OCI-LY7 (cell line): ENCODE data around the gene CPB2. TPM values are rescaled to one million over a fixed set of nuclear protein-coding genes. Genes with fewer than 3 reads are reported as not detected.

Source experiments
- BruUV-seq: library from RNA; stranded (reverse); fragments of 400-500 nt; replicated peaks from 2 replicates; lab custom pipeline; 2021; lab: Mats Ljungman, UMichigan
- CTCF ChIA-PET: fragments of 300-600 bp; sonication (Branson Sonifier 250); formaldehyde crosslinking; loops from one replicate; lab custom pipeline; 2022; ENCODE audit warnings: antibody characterized with exemption; ENCODE audit not compliant: unreplicated experiment; lab: Charles Lee
- POLR2A ChIA-PET: fragments of 300-600 bp; sonication (Branson Sonifier 250); formaldehyde crosslinking; loops from one replicate; lab custom pipeline; 2022; ENCODE audit warnings: antibody characterized with exemption; lab: Charles Lee
- DNase-seq: peaks from one replicate; pipeline ENCODE4 v3.0.0-alpha.2; 2015; ENCODE audit warnings: low spot score
- H2AFZ ChIP-seq: fragments of 200-600 bp; sonication (generic), shearing (Covaris generic); 2 replicates; pipeline ENCODE4 v1.6.1; 2014; ENCODE audit warnings: mild to moderate bottlenecking, antibody characterized with exemption, low read length, moderate library complexity
- H3K27ac ChIP-seq: fragments of 200-600 bp; sonication (generic); 2 replicates; pipeline ENCODE4 v1.5.1; 2014; ENCODE audit warnings: mixed run types, low read depth, mild to moderate bottlenecking, moderate library complexity, low read length, inconsistent platforms; ENCODE audit not compliant: poor library complexity, severe bottlenecking
- H3K36me3 ChIP-seq: fragments of 200-600 bp; sonication (generic); 2 replicates; pipeline ENCODE4 v1.6.1; 2014; ENCODE audit warnings: mild to moderate bottlenecking, antibody characterized with exemption, low read length, moderate library complexity, mixed read lengths; ENCODE audit not compliant: insufficient read depth
- H3K4me1 ChIP-seq: fragments of 200-600 bp; sonication (generic); 2 replicates; pipeline ENCODE4 v1.5.1; 2014; ENCODE audit warnings: mild to moderate bottlenecking, low read length; ENCODE audit not compliant: insufficient read depth, poor library complexity, severe bottlenecking
- H3K4me2 ChIP-seq: fragments of 200-600 bp; sonication (generic); 2 replicates; pipeline ENCODE4 v1.6.1; 2014; ENCODE audit warnings: mild to moderate bottlenecking, low read length
- H3K4me3 ChIP-seq: fragments of 200-600 bp; sonication (generic); 2 replicates; pipeline ENCODE4 v1.5.1; 2014; ENCODE audit warnings: mild to moderate bottlenecking, low read depth, low read length; ENCODE audit not compliant: poor library complexity, severe bottlenecking
- H3K79me2 ChIP-seq: fragments of 200-600 bp; sonication (generic); 2 replicates; pipeline ENCODE4 v1.6.1; 2016; ENCODE audit warnings: low read depth, mild to moderate bottlenecking, low read length, moderate library complexity, mixed read lengths; ENCODE audit not compliant: insufficient read depth
- H3K9me2 ChIP-seq: fragments of 200-600 bp; sonication (generic); 2 replicates; pipeline ENCODE4 v1.6.1; 2016; ENCODE audit warnings: mild to moderate bottlenecking, low read length, mixed read lengths; ENCODE audit not compliant: insufficient read depth
- H3K9me3 ChIP-seq: fragments of 200-600 bp; sonication (generic); 2 replicates; pipeline ENCODE4 v1.6.1; 2014; ENCODE audit warnings: mild to moderate bottlenecking, mixed run types, low read length, mixed read lengths
- H4K20me1 ChIP-seq: fragments of 200-600 bp; sonication (generic); 2 replicates; pipeline ENCODE4 v1.6.1; 2014; ENCODE audit warnings: mild to moderate bottlenecking, antibody characterized with exemption, low read length, moderate library complexity, mixed read lengths; ENCODE audit not compliant: insufficient read depth
- CTCF ChIP-seq: fragments of 200-600 bp; sonication (generic); conservative IDR thresholded peaks from 2 replicates; pipeline ENCODE4 v1.5.1; 2014; ENCODE audit warnings: mild to moderate bottlenecking, antibody characterized with exemption, low read length, moderate library complexity, mixed read lengths
- EZH2phosphoT487 ChIP-seq: fragments of 200-600 bp; sonication (generic); IDR thresholded peaks from 2 replicates; pipeline ENCODE4 v1.6.1; 2018; ENCODE audit warnings: low read depth, borderline replicate concordance, mild to moderate bottlenecking, mixed run types, antibody characterized with exemption, low read length, moderate library complexity, mixed read lengths
- intact Hi-C: fragments of 100-400 bp; cut with micrococcal nuclease; formaldehyde crosslinking; loops from one replicate; pipeline ENCODE4 v1.10.0; 2022; ENCODE audit not compliant: unreplicated experiment
- total RNA-seq, 2 experiments: library from RNA; depleted of rRNA in 1 of 2; stranded (reverse); fragments of >200 nt in 1 of 2; shearing (Covaris generic) in 1 of 2; gene quantifications; 2 replicates each; pipeline ENCODE4 v1.2.3, GENCODE V29; 2014 to 2022

Gene CPB2
- total RNA-seq, 2 experiments from 2014 or later, result not detected

- Histone ChIP-seq H3K79me2 (no peaks in the 10 kb centered on the region), H4K20me1 (no peaks in the 10 kb centered on the region), H3K9me3 (no peaks in the 10 kb centered on the region), H3K9me2 (no peaks in the 10 kb centered on the region), H3K4me2 (no peak overlapping the region), H3K4me1 (peaks cover 2% of the 10 kb centered on the region), H3K4me3 (no peak overlapping the region), H2AFZ (no peak overlapping the region), H3K36me3 (peaks cover 5% of the 10 kb centered on the region; the same call in 1 of the 2 replicates), H3K27ac (no peak overlapping the region)
- ChIA-PET CTCF (no interaction called here), POLR2A (interaction anchor here (1.4 kb wide), 1 partner anchor 9 kb away, joined by 3 read pairs; no protein-coding TSS in a partner anchor)
- intact Hi-C loops, result loop anchor here (10.0 kb wide), 2 partner anchors 315 to 495 kb away; no protein-coding TSS in a partner anchor
- DNase-seq, result no peak
- BruUV-seq, result no TSS peak
- TF ChIP-seq EZH2phosphoT487 (no peak), CTCF (no peak)
These were observed 15.2 kb upstream of the CPB2 start for GRCh38 chr13:46119883-46120614.

DNA sequence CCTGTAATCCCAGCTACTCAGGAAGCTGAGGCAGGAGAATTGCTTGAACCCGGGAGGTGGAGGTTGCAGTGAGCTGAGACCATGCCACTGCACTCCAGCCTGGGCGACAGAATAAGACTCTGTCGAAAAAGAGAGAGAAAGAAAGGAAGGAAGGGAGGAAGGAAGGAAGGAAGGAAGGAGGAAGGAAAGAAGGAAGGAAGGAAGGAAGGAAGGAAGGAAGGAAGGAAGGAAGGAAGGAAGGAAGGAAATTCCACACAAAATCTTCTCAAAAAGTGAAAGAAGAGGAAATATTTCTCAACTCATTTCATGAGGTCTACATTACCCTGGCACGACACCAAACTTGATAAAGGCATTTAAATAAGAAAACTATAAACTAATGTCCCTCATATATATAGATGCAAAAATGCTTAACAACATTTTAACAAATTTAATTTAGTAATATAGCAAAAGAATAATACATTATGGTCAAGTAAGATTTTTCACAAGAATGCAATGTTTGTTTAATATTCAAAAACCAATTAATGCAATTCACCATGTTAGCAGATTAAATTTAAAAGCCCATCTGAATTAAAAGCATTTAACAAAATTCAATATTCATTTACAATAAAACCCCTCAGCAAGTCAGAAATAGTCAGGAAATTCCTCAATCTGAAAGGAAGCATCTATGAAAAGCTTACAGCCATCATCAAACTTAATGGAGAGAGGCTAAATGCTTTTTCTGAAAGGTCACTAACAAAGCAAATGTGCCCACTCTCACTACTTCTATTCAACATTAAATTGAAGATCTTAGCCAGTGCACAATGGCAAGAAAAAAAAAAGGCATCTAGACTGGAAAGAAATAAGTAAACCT is 12.0 kb upstream of the CPB2 start:
- Histone ChIP-seq H3K27ac (no peak overlapping the region), H2AFZ (no peak overlapping the region), H3K4me1 (no peaks in the 10 kb centered on the region), H3K79me2 (no peaks in the 10 kb centered on the region), H3K9me3 (no peaks in the 10 kb centered on the region), H3K4me2 (no peak overlapping the region), H3K36me3 (no peaks in the 10 kb centered on the region), H3K9me2 (no peaks in the 10 kb centered on the region), H4K20me1 (no peaks in the 10 kb centered on the region), H3K4me3 (no peak overlapping the region)
- BruUV-seq, result no TSS peak
- intact Hi-C loops, result no loop called here
- TF ChIP-seq EZH2phosphoT487 (no peak), CTCF (no peak)
- ChIA-PET CTCF (no interaction called here), POLR2A (no interaction called here)
- DNase-seq, result no peak
